HCT116 (cell line): Measurements from ENCODE around the gene PGLYRP4. TPM values are rescaled to one million over a fixed set of nuclear protein-coding genes. Genes with fewer than 3 reads are reported as not detected.

ENCODE experiments used
- ATAC-seq: fragments of 200-7000 bp; cut with Tn5 transposase; 2 replicates; pipeline ENCODE4 v1.9.1; 2020; ENCODE audit warnings: mild to moderate bottlenecking, moderate library complexity
- BruUV-seq: library from RNA; stranded (reverse); fragments of 400-500 nt; replicated peaks from 2 replicates; lab custom pipeline; 2021; lab: Mats Ljungman, UMichigan
- CTCF ChIA-PET: fragments of 300-600 bp; sonication (Branson Sonifier 250); formaldehyde crosslinking; loops from one replicate; lab custom pipeline; 2021; ENCODE audit warnings: antibody characterized with exemption; lab: Charles Lee
- POLR2A ChIA-PET: fragments of 300-600, 350-600 bp; sonication (Branson Sonifier 250); formaldehyde crosslinking; loops from one replicate; lab custom pipeline; 2021; ENCODE audit warnings: antibody characterized with exemption; lab: Charles Lee
- RAD21 ChIA-PET, 2 experiments: fragments of 300-600 bp; sonication (Branson Sonifier 250); formaldehyde crosslinking; loops; one replicate each; lab custom pipeline; 2023; ENCODE audit warnings: low total read pairs in 2 of 2; ENCODE audit not compliant: uncharacterized antibody in 2 of 2, unreplicated experiment in 2 of 2, low non-redundant PET in 1 of 2; lab: Charles Lee
- DNase-seq: peaks from one replicate; pipeline ENCODE4 v3.0.0-alpha.2; 2010; ENCODE audit warnings: low read depth, low spot score
- H2AFZ ChIP-seq: fragments of 200-600 bp; shearing (Covaris generic), sonication (generic); 2 replicates; pipeline ENCODE4 v1.6.1; 2017; ENCODE audit warnings: low read depth, mixed run types, mixed read lengths, antibody characterized with exemption, low read length; ENCODE audit not compliant: poor library complexity, severe bottlenecking
- H3K27ac ChIP-seq: 2 replicates; pipeline ENCODE4 v1.5.1; 2012; ENCODE audit warnings: low read depth, low read length
- H3K27me3 ChIP-seq: fragments of 200-600 bp; sonication (generic); 2 replicates; pipeline ENCODE4 v1.6.1; 2016; ENCODE audit warnings: mixed run types, low read length, mixed read lengths; ENCODE audit not compliant: insufficient read depth
- H3K36me3 ChIP-seq, 2 experiments: fragments of 200-500 bp in 1 of 2; fragments of 200-600 bp in 1 of 2; sonication (Bioruptor generic) in 1 of 2; sonication (generic) in 1 of 2; 2 replicates each; pipeline versions ENCODE4 v1.5.1 to v1.6.1; 2014 to 2016; ENCODE audit warnings: low read length in 2 of 2, inconsistent platforms in 1 of 2, mixed read lengths in 1 of 2, mixed run types in 1 of 2; ENCODE audit not compliant: insufficient read depth in 2 of 2, control insufficient read depth in 1 of 2
- H3K4me1 ChIP-seq, 2 experiments: fragments of 200-600 bp in 1 of 2; sonication (generic) in 1 of 2; 2 replicates each; pipeline versions ENCODE4 v1.5.1 to v1.6.1; 2012 to 2017; ENCODE audit warnings: low read length in 2 of 2, inconsistent platforms in 1 of 2, mild to moderate bottlenecking in 1 of 2, mixed read lengths in 1 of 2, mixed run types in 1 of 2, moderate library complexity in 1 of 2; ENCODE audit not compliant: insufficient read depth in 2 of 2, control insufficient read depth in 1 of 2
- H3K4me2 ChIP-seq: fragments of 200-600 bp; sonication (generic); 2 replicates; pipeline ENCODE4 v1.6.1; 2017; ENCODE audit warnings: mixed run types, low read length, mixed read lengths
- H3K4me3 ChIP-seq, 2 experiments: fragments of 200-600 bp in 1 of 2; sonication (generic) in 1 of 2; replicated peaks in 1 of 2; 2 replicates each; pipeline ENCODE4 v1.5.1; 2011 to 2016; ENCODE audit warnings: low read length in 2 of 2, control low read depth in 1 of 2, low read depth in 1 of 2, mild to moderate bottlenecking in 1 of 2, mixed read lengths in 1 of 2, mixed run types in 1 of 2
- H3K79me2 ChIP-seq: fragments of 200-600 bp; sonication (generic); 2 replicates; pipeline ENCODE4 v1.6.1; 2017; ENCODE audit warnings: mild to moderate bottlenecking, mixed run types, low read length, moderate library complexity, mixed read lengths; ENCODE audit not compliant: insufficient read depth
- H3K9ac ChIP-seq: fragments of 200-600 bp; sonication (generic); 2 replicates; pipeline ENCODE4 v1.6.1; 2016; ENCODE audit warnings: low read length, mixed read lengths
- H3K9me2 ChIP-seq: fragments of 200-600 bp; sonication (generic), shearing (Covaris generic); 2 replicates; pipeline ENCODE4 v1.6.1; 2017; ENCODE audit warnings: mixed run types, mild to moderate bottlenecking, moderate library complexity; ENCODE audit not compliant: insufficient read depth
- H3K9me3 ChIP-seq, 2 experiments: fragments of 200-500 bp in 1 of 2; fragments of 200-600 bp in 1 of 2; sonication (Bioruptor generic) in 1 of 2; sonication (generic) in 1 of 2; 2 replicates each; pipeline ENCODE4 v1.6.1; 2014 to 2017; ENCODE audit warnings: low read length in 2 of 2, mixed read lengths in 2 of 2, inconsistent platforms in 1 of 2, low read depth in 1 of 2, mild to moderate bottlenecking in 1 of 2, mixed run types in 1 of 2, moderate library complexity in 1 of 2; ENCODE audit not compliant: control insufficient read depth in 1 of 2, insufficient read depth in 1 of 2
- H4K20me1 ChIP-seq: fragments of 200-600 bp; sonication (generic), shearing (Covaris generic); 2 replicates; pipeline ENCODE4 v1.6.1; 2017; ENCODE audit warnings: mixed run types, mild to moderate bottlenecking, moderate library complexity; ENCODE audit not compliant: insufficient read depth
- ATF3 ChIP-seq: IDR thresholded peaks from 2 replicates; pipeline ENCODE4 v1.6.1; 2012
- CBX3 ChIP-seq: IDR thresholded peaks from 2 replicates; pipeline ENCODE4 v1.6.1; 2012; ENCODE audit warnings: low read depth
- CTCF ChIP-seq, 3 experiments: fragments of 200-600 bp in 1 of 3; sonication (generic) in 1 of 3; IDR thresholded peaks in 2 of 3; conservative IDR thresholded peaks in 1 of 3; 2 replicates each; pipeline ENCODE4 v1.5.1; 2012 to 2017; ENCODE audit warnings: low read depth in 2 of 3, low read length in 2 of 3, antibody characterized with exemption in 1 of 3, borderline replicate concordance in 1 of 3, control low read depth in 1 of 3, mild to moderate bottlenecking in 1 of 3, mixed read lengths in 1 of 3, mixed run types in 1 of 3, moderate library complexity in 1 of 3; ENCODE audit not compliant: insufficient read depth in 1 of 3
- EGR1 ChIP-seq: IDR thresholded peaks from 2 replicates; pipeline ENCODE4 v1.6.1; 2012; ENCODE audit warnings: low read depth
- ELF1 ChIP-seq: IDR thresholded peaks from 2 replicates; pipeline ENCODE4 v1.6.1; 2012; ENCODE audit warnings: low read depth, borderline replicate concordance
- EZH2 ChIP-seq: fragments of 200-600 bp; sonication (generic); IDR thresholded peaks from 2 replicates; pipeline ENCODE4 v1.6.1; 2017; ENCODE audit warnings: antibody characterized with exemption, mixed run types
- FOSL1 ChIP-seq: IDR thresholded peaks from 2 replicates; pipeline ENCODE4 v1.6.1; 2012; ENCODE audit warnings: low read depth
- JUND ChIP-seq: IDR thresholded peaks from 2 replicates; pipeline ENCODE4 v1.6.1; 2012
- MAX ChIP-seq: IDR thresholded peaks from 2 replicates; pipeline ENCODE4 v1.6.1; 2012
- POLR2AphosphoS5 ChIP-seq: IDR thresholded peaks from 2 replicates; pipeline ENCODE4 v1.6.1; 2011; ENCODE audit warnings: mild to moderate bottlenecking, low read depth, low read length, moderate library complexity
- RAD21 ChIP-seq: IDR thresholded peaks from 2 replicates; pipeline ENCODE4 v1.6.1; 2012; ENCODE audit warnings: low read depth, mild to moderate bottlenecking
- REST ChIP-seq: IDR thresholded peaks from 2 replicates; pipeline ENCODE4 v1.6.1; 2012; ENCODE audit warnings: low read depth
- SP1 ChIP-seq: IDR thresholded peaks from 2 replicates; pipeline ENCODE4 v1.6.1; 2012; ENCODE audit warnings: low read depth
- SRF ChIP-seq: IDR thresholded peaks from 2 replicates; pipeline ENCODE4 v1.6.1; 2012; ENCODE audit warnings: low read depth
- TCF7L2 ChIP-seq: IDR thresholded peaks from 2 replicates; pipeline ENCODE4 v1.7.0; 2011; ENCODE audit warnings: borderline replicate concordance, inconsistent platforms; ENCODE audit not compliant: insufficient read depth, insufficient read length; ENCODE audit errors: extremely low read depth
- YY1 ChIP-seq: IDR thresholded peaks from 2 replicates; pipeline ENCODE4 v1.6.1; 2011; ENCODE audit warnings: low read length, low read depth, moderate library complexity, mild to moderate bottlenecking; ENCODE audit not compliant: insufficient replicate concordance; ENCODE audit errors: extremely low read depth
- ZBTB33 ChIP-seq: IDR thresholded peaks from 2 replicates; pipeline ENCODE4 v1.6.1; 2011; ENCODE audit warnings: mild to moderate bottlenecking, low read length, moderate library complexity; ENCODE audit not compliant: insufficient replicate concordance; ENCODE audit errors: extremely low read depth
- ZFX ChIP-seq: fragments of 450-650 bp; IDR thresholded peaks from 2 replicates; pipeline ENCODE4 v1.6.1; 2017
- intact Hi-C: fragments of 100-400 bp; cut with micrococcal nuclease; formaldehyde crosslinking; loops from 2 replicates; pipeline ENCODE4 v1.10.0; 2022
- total RNA-seq: library from RNA; stranded (reverse); gene quantifications from one replicate; pipeline ENCODE4 v1.2.1, GENCODE V29; 2021; ENCODE audit not compliant: unreplicated experiment

Gene PGLYRP4
- total RNA-seq, 1 experiment from 2014 or later, result not detected

GRCh38 chr1:153395776-153396175, 47.1 kb upstream of the PGLYRP4 start (continued):
- no peak for TF ChIP-seq EZH2
- no peak for TF ChIP-seq SP1
- no peak for TF ChIP-seq RAD21

GRCh38 chr1:153395136-153395685, 46.6 kb upstream of the PGLYRP4 start:
- TF ChIP-seq ATF3, result no peak
- TF ChIP-seq ZBTB33, result no peak
- no peak for TF ChIP-seq EZH2
- no peak for TF ChIP-seq SRF
- no peak for TF ChIP-seq YY1
- no peak for TF ChIP-seq CBX3
- TF ChIP-seq FOSL1, result no peak
- no peak for TF ChIP-seq JUND
- TF ChIP-seq TCF7L2, result no peak
- TF ChIP-seq RAD21, result no peak
- no peak for TF ChIP-seq EGR1
- no peak for TF ChIP-seq CTCF (IDR thresholded peaks at IDR 0.05 in 2 of 3, conservative IDR thresholded peaks at IDR 0.05 in 1 of 3; ENCODE audit: borderline replicate concordance in 1 of 3, insufficient read depth in 1 of 3, low read depth in 2 of 3, low read length in 2 of 3)
- TF ChIP-seq MAX, result no peak
- TF ChIP-seq REST, result no peak
- no peak for TF ChIP-seq ELF1
- no peak for TF ChIP-seq SP1
- no peak for TF ChIP-seq POLR2AphosphoS5
- no peak for TF ChIP-seq ZFX
- no TSS peak for BruUV-seq
- peaks cover 72% of the 10 kb centered on the region for H3K27me3 ChIP-seq
- H3K4me2 ChIP-seq, result no peak overlapping the region
- ChIA-PET RAD21 (no interaction called here), POLR2A (no interaction called here), CTCF (no interaction called here)
- no peak overlapping the region for H2AFZ ChIP-seq
- H3K79me2 ChIP-seq, result no peaks in the 10 kb centered on the region
- no peak for DNase-seq
- no peaks in the 10 kb centered on the region for H4K20me1 ChIP-seq
- H3K4me1 ChIP-seq, result no peaks in the 10 kb centered on the region
- H3K4me3 ChIP-seq, result no peak overlapping the region
- H3K36me3 ChIP-seq, result no peaks in the 10 kb centered on the region
- no peaks in the 10 kb centered on the region for H3K9me2 ChIP-seq
- no peak overlapping the region for H3K27ac ChIP-seq
- no peak overlapping the region for H3K9ac ChIP-seq
- H3K9me3 ChIP-seq, result no peaks in the 10 kb centered on the region
- ATAC-seq, result peak; percentile 13; the same call in 1 of the 2 replicates
- intact Hi-C loops, result no loop called here
